Uterus (tissue), 2 donors: ENCODE data around the gene KRT7.

Experiments
- CTCF ChIP-seq, 4 experiments: fragments of 200-600 bp in 2 of 4; fragments of 450-650 bp in 2 of 4; sonication (generic) in 2 of 4; IDR thresholded peaks; one replicate each; pipeline ENCODE4 v1.5.1; 2016 to 2019; ENCODE audit warnings: antibody characterized with exemption in 4 of 4, mild to moderate bottlenecking in 2 of 4, moderate library complexity in 1 of 4
- POLR2A ChIP-seq, 2 donors: fragments of 450-650 bp; IDR thresholded peaks; one replicate each; pipeline ENCODE4 v1.6.1; 2016; ENCODE audit warnings: antibody characterized with exemption in 2 of 2, mild to moderate bottlenecking in 1 of 2, moderate library complexity in 1 of 2

DNA sequence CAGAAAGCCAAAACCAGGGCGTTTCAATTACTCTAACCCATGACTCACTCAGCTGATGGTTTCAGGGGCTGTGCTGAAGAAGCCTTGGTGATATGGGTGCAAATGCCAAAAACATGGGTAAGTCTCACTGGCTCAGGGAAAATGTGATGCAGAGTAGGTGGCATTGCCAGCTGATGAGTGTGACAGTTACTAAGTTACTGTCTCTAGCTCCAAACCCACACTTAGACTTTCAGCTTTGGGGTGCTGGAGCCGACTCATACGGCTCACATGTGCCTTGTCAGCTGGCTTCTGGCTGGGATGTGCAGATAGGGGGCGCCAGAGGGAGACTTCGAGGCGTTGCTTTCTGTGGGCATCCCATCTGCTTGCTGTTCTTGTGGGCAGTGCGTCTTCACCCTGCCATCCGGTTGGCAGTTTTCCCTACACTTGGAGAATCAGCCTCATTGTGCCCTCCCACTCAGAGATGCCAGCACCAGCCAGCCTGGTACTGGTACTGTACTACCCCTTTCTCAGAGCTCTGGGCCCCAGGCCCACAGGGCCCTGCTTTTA lies 11.1 kb upstream of the KRT7 start:
- TF ChIP-seq CTCF (IDR thresholded peaks at IDR 0.05) (no peak), POLR2A (IDR thresholded peaks at IDR 0.05) (no peak)
